Immature natural killer cell (primary cell): Measurements from ENCODE around the gene FAM53A. TPM values are rescaled to one million over a fixed set of nuclear protein-coding genes. Genes with fewer than 3 reads are reported as not detected.
"Not testable (repeated sequence)": the region's sequence is repeated elsewhere in the genome, so short reads cannot be mapped to it uniquely, and the experiment has no call there.

ENCODE experiments used
- DNase-seq, 3 donors: peaks; one replicate each; pipeline ENCODE4 v3.0.0; 2022; ENCODE audit warnings: mixed read lengths in 1 of 3
- H3K27ac Mint-ChIP-seq, 6 donors: one replicate each; pipeline ENCODE4 v1.8.0; 2020; ENCODE audit warnings: mixed read lengths in 6 of 6, mild to moderate bottlenecking in 5 of 6, inconsistent platforms in 4 of 6, moderate library complexity in 3 of 6
- H3K27me3 Mint-ChIP-seq, 3 donors: one replicate each; pipeline ENCODE4 v1.8.0; 2020 to 2021; ENCODE audit warnings: low read depth in 3 of 3, mild to moderate bottlenecking in 3 of 3, mixed read lengths in 3 of 3, moderate library complexity in 3 of 3, inconsistent platforms in 1 of 3
- H3K36me3 Mint-ChIP-seq, 3 donors: one replicate each; pipeline ENCODE4 v1.8.0; 2020; ENCODE audit warnings: mixed read lengths in 3 of 3, inconsistent platforms in 2 of 3, mild to moderate bottlenecking in 2 of 3
- H3K4me1 Mint-ChIP-seq, 2 donors: one replicate each; pipeline ENCODE4 v1.8.0; 2020; ENCODE audit warnings: inconsistent platforms in 2 of 2, mild to moderate bottlenecking in 2 of 2, mixed read lengths in 2 of 2, moderate library complexity in 1 of 2
- H3K4me3 Mint-ChIP-seq, 5 donors: one replicate each; pipeline ENCODE4 v1.8.0; 2020; ENCODE audit warnings: mild to moderate bottlenecking in 5 of 5, mixed read lengths in 5 of 5, inconsistent platforms in 3 of 5, moderate library complexity in 3 of 5
- H3K9me3 Mint-ChIP-seq, 6 donors: one replicate each; pipeline ENCODE4 v1.8.0; 2020; ENCODE audit warnings: mild to moderate bottlenecking in 6 of 6, mixed read lengths in 6 of 6, inconsistent platforms in 4 of 6, moderate library complexity in 3 of 6
- polyA plus RNA-seq, 3 donors: library from polyadenylated mRNA; unstranded; fragments of 300-500 nt; fragmentation: Illumina TruSeq; gene quantifications; one replicate each; pipeline ENCODE4 v1.2.3, GENCODE V29; 2021

Gene FAM53A
- polyA plus RNA-seq, 3 donors from 2014 or later = 0.38 to 2.6 (median 0.83) TPM

DNA sequence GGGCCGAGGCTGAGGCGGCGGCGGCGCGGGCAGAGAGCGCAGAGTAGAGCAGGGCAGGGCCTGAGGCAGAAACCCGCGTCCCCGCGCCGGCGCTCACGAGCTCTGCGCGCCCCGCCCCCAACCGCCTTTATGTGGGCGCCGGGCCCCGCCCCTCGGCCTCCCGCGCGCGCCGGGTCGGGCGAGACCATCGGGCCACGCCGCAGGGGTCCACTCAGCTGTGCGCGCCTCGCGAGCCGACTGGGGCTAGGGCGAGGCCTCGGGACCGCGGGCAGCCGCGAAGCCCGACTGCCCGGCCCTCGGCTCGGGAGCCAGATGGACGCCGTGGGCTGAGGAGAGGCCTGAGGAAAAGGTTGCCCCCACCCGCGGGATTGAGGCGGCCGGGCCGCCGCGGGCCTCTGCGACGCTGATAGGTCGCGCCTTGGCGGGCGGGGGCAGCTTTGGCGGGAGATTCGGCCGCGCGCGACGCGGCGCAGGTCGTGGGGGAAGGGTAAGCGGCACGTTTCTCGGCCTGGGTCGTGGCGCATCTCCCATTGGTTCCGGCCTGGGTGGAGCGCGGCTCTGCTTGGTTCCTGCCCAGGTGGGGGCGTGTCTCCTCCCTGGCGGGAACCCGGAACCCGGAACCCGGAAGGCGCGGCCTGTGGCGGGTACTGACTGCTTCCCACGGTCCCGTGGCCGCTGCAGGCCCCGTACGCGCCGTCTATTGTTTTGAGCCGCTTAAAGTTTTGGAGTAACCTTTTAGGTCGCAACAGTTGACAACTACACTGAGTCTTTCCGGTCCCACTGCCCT is 28.3 kb upstream of the FAM53A start, which contains the start of gene SLBP:
SLBP (minus strand) TSS at position 104 of the 787 bp plus-strand sequence. CDS start 131 bp downstream, outside the sequence.
- Mint-ChIP-seq H3K9me3 (no peaks in the 10 kb centered on the region), H3K4me3 (peak within 1 kb of the TSS; percentile 93 to 97 (median 96)), H3K4me1 (peaks cover 57 to 66% of the 10 kb centered on the region in 2 donors), H3K27ac (peak within 1 kb of the TSS; percentile 96 to 99 (median 98)), H3K27me3 (peaks cover 5 to 16% (median 13%) of the 10 kb centered on the region in 3 donors), H3K36me3 (no peaks in the 10 kb centered on the region)
- peak; percentile 97 to 98 (median 97) for DNase-seq

DNA sequence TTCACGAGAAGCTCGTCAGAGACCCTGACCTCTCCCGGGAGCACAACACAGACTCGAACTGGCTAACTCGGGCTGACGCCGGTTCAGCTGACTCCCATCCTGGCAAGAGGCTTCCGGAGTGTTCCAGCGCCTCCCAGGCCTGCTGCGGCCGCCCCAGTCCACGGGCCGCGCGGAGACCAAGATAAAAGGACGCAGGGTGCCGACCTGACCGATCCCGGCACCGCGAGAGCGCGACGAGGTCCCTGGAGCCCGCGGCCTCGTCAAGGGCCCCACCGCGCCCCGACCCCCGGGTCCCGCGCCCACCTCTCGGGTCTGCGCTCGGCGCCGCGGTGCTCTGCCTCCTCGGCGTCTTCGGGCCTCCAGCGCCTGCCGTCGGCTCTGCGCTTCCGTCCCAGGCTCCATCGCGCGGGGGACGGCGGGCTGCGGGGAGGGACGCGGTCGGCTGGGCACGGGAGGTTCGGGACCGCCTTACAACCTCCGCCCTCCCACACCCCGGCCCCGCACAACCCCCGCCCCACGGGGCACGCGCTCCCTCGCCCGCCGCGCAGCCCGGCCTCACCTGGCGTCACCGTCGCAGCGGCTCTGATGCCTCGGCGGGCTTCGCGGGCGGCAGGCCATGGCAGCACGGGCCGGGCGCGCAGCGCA is 27.6 kb upstream of the FAM53A start:
- H3K4me1 Mint-ChIP-seq = peaks cover 56 to 66% of the 10 kb centered on the region in 2 donors
- H3K4me3 Mint-ChIP-seq = peak overlapping the region; percentile 91 to 97 (median 93)
- peak overlapping the region; percentile 90 to 97 (median 94) for H3K27ac Mint-ChIP-seq
- peak in 1 of 3 donors; percentile 43 for DNase-seq
- no peaks in the 10 kb centered on the region for H3K9me3 Mint-ChIP-seq
- H3K27me3 Mint-ChIP-seq = peaks cover 5 to 16% (median 13%) of the 10 kb centered on the region in 3 donors
- no peaks in the 10 kb centered on the region for H3K36me3 Mint-ChIP-seq

DNA sequence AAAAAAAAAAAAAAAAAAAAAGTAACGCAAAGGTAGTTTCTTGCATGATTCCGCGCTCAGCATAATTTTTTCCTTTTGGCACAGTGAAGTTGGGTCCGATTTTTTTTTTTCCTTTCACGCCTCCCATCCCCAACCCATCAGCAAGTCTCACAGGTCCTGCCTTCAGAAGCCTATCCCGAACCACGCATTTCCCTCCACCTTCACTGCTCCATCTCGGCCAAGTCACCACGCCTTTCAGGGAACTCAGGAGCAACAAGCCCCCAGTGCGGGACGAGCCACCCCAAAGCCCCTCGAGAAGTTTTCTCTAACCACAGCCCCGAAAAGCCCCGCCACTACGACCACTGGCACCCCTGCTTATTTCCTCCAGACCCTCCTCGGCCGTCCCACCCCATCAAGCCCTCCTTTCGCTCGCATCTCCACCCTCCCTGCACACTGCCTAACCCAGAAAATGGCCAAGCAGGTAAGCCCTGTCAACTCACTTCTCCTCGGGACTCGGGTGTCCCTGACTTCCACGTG is 27.0 kb upstream of the FAM53A start:
- Mint-ChIP-seq H3K27me3 (peaks cover 5 to 16% (median 13%) of the 10 kb centered on the region in 3 donors), H3K9me3 (no peaks in the 10 kb centered on the region), H3K36me3 (no peaks in the 10 kb centered on the region), H3K4me1 (peaks cover 55 to 66% of the 10 kb centered on the region in 2 donors), H3K4me3 (peak overlapping the region; percentile 91 to 97 (median 93)), H3K27ac (peak overlapping the region; percentile 90 to 97 (median 94))
- DNase-seq = no peak

DNA sequence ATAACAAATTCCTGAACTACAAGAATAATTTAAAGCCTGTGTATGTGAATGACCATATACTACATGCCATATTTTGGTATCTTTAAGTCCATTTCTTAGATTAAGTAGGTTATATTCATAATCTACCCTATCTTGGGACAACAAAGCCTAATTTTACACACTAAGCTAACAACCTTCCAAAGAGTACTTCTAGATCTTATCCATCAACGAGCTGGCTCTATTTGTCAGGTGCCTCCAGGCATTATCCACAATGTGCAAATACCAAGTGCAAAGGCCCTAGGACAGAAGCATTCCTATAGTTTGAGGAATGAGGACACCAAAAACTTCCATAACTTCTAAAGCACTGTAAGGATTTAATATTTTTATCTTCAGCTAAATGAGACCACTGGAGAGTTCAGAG is 24.5 kb upstream of the FAM53A start:
- H3K4me3 Mint-ChIP-seq = no peak overlapping the region
- DNase-seq = no peak
- H3K36me3 Mint-ChIP-seq = peaks cover 0 to 8% (median 0%) of the 10 kb centered on the region in 3 donors
- H3K27ac Mint-ChIP-seq = peak overlapping the region in 4 of 6 donors; percentile 7 to 69 (median 16)
- H3K9me3 Mint-ChIP-seq = no peaks in the 10 kb centered on the region
- peaks cover 5 to 13% (median 12%) of the 10 kb centered on the region in 3 donors for H3K27me3 Mint-ChIP-seq
- peaks cover 39 to 55% of the 10 kb centered on the region in 2 donors for H3K4me1 Mint-ChIP-seq

DNA sequence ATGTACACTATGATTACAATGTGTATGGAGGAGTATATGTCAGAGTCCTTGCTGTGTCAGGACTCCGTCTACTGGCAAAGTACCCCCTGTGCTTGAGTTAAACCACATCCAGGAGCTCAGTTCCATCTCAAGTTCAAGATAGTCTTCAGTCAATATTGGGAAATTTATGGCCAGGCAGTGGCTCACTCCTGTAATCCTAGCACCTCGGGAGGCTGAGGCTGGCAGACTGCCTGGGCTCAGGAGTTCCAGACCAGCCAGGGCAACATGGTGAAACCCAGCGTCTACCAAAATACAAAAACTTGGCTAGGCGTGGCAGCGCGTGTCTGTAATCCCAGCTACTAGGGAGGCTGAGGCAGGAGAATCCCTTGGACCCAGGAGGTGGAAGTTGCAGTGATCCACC is 22.2 kb upstream of the FAM53A start:
- H3K4me1 Mint-ChIP-seq = peaks cover 30 to 50% of the 10 kb centered on the region in 2 donors

DNA sequence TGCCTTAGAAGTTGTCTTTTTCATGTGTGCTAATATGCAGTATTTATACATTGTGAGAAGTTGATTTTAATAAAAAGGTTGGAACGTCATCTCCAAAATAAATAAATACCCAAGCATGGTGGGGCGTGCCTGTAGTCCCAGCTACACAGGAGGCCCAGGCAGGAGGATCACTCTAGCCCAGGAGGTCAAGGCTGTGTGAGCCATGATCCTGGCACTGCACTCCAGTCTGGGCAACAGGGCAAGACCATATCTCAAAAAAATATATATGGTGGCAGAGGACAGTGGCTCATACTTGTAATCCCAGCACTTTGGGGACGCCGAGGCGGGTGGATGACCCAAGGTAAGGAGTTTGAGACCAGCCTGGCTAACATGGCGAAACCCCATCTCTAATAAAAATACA is 21.6 kb upstream of the FAM53A start:
- Mint-ChIP-seq H3K27me3 (no peaks in the 10 kb centered on the region), H3K4me1 (peaks cover 23 to 44% of the 10 kb centered on the region in 2 donors), H3K4me3 (no peak overlapping the region), H3K9me3 (no peaks in the 10 kb centered on the region), H3K27ac (no peak overlapping the region), H3K36me3 (peaks cover 3 to 14% (median 5%) of the 10 kb centered on the region in 3 donors)
- DNase-seq = no peak

More for the DNA sequence above, 22.2 kb upstream of the FAM53A start:
- no peak overlapping the region for H3K4me3 Mint-ChIP-seq
- H3K27ac Mint-ChIP-seq = no peak overlapping the region
- peaks cover 0 to 5% (median 3%) of the 10 kb centered on the region in 3 donors for H3K27me3 Mint-ChIP-seq
- DNase-seq = no peak
- H3K9me3 Mint-ChIP-seq = no peaks in the 10 kb centered on the region
- H3K36me3 Mint-ChIP-seq = peaks cover 3 to 14% (median 5%) of the 10 kb centered on the region in 3 donors

DNA sequence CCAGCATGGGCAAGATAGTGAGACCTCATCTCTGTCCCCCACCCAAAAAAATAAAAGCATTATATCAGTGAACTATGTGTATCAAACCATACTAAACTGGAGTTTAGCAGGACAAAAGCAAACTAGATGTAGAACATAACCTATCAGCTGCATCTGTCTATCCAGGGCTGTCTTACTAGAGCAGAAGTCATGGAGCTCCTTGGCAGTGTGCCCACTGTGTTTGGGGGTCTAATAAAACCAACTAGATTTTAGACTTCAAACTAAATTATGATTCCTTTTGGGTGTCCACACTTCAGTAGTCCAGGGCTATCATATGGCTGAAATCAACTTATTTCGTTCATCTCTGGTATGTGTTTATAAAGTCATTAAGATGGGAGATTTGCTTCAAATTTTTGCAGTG is 19.8 kb upstream of the FAM53A start:
- Mint-ChIP-seq H3K4me3 (no peak overlapping the region), H3K27ac (peak overlapping the region in 1 of 6 donors; percentile 34), H3K27me3 (no peaks in the 10 kb centered on the region), H3K4me1 (peaks cover 12 to 29% of the 10 kb centered on the region in 2 donors), H3K9me3 (no peaks in the 10 kb centered on the region), H3K36me3 (peaks cover 5 to 21% (median 9%) of the 10 kb centered on the region in 3 donors)
- DNase-seq = no peak

DNA sequence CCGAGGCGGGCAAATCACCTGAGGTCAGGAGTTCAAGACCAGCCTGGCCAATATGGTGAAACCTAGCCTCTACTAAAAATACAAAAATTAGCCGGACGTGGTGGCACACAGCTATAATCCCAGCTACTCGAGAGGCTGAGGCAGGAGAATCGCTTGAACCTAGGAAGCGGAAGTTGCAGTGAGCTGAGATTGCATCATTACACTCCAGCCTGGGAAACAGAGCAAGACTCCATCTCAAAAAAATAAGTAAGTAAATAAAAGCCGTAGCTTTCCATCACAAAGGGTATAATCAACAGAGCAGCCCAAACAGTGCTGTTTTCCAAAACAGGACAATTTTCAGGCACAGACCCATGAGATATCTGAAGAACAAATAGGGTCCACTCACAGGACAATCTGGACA is 17.6 kb upstream of the FAM53A start:
- not testable (repeated sequence) for H3K9me3 Mint-ChIP-seq, H3K27me3 Mint-ChIP-seq, H3K4me3 Mint-ChIP-seq, H3K27ac Mint-ChIP-seq, DNase-seq
- Mint-ChIP-seq H3K4me1 (peaks cover 4 to 20% of the 10 kb centered on the region in 2 donors), H3K36me3 (peaks cover 5 to 21% (median 9%) of the 10 kb centered on the region in 3 donors)

DNA sequence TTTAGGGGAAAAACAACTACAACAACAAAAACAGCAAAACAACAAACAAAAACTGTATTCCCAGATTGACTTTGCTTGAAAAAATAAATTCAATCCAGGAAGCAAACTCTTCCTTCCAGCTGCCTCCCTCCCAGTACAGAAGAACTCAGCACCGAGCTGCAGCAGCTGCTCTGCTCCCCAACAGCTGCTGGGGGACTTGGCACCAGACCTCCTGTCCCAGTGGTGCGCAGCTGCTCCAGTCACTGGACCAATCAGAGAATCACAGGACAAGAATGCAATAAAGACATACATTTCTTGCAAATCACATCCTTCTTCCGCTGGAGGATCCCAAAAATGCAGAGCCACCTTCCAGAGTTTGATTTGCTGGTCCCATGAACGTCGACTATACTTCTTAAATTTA is 11.8 kb upstream of the FAM53A start:
- H3K27ac Mint-ChIP-seq = no peak overlapping the region
- DNase-seq = no peak
- H3K4me1 Mint-ChIP-seq = no peaks in the 10 kb centered on the region
- peaks cover 11 to 27% (median 16%) of the 10 kb centered on the region in 3 donors for H3K36me3 Mint-ChIP-seq
- H3K4me3 Mint-ChIP-seq = no peak overlapping the region
- peaks cover 0 to 1% (median 0%) of the 10 kb centered on the region in 3 donors for H3K27me3 Mint-ChIP-seq
- no peaks in the 10 kb centered on the region for H3K9me3 Mint-ChIP-seq

DNA sequence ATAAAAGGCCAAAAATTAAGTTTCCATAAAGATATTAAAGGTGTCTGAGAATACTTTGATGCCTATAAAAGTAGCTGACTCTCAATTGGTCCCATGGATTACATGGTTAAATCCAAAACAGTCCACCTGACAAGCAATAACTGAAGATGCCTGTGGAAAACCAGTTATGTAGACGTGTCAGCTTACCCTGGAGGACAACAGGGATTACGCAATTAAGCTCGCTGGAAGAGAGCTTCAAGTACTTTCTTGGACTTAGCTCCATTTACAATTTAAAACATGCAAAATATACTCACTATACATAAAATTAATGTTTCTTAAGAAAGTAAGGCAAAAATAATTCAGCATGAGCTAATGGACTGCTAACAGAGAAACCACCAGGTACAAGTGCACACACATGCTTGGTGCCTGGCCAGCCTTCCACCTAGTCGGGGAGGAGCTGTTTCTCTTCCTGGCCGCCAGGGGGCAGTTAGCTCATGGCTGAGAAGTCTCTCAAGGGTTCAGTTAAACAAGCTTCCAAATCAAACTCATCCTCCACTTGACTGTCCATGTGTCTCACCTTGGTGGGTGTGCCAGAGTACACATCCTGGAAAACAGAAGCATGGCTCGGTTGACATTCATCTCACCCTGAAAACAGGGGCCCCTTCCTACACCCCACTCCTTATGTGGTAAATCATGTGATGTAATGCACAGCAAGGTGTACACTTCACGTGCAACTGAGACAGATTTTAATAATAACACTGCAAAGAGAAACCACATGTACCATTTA is 9.2 kb upstream of the FAM53A start:
- Mint-ChIP-seq H3K27ac (peak overlapping the region in 3 of 6 donors; percentile 32 to 55 (median 36)), H3K9me3 (no peaks in the 10 kb centered on the region), H3K4me3 (peak overlapping the region in 1 of 5 donors; percentile 7), H3K36me3 (peaks cover 5 to 23% (median 16%) of the 10 kb centered on the region in 3 donors), H3K27me3 (peaks cover 0 to 4% (median 0%) of the 10 kb centered on the region in 3 donors), H3K4me1 (no peaks in the 10 kb centered on the region)
- DNase-seq = peak; percentile 71 to 79 (median 74)

DNA sequence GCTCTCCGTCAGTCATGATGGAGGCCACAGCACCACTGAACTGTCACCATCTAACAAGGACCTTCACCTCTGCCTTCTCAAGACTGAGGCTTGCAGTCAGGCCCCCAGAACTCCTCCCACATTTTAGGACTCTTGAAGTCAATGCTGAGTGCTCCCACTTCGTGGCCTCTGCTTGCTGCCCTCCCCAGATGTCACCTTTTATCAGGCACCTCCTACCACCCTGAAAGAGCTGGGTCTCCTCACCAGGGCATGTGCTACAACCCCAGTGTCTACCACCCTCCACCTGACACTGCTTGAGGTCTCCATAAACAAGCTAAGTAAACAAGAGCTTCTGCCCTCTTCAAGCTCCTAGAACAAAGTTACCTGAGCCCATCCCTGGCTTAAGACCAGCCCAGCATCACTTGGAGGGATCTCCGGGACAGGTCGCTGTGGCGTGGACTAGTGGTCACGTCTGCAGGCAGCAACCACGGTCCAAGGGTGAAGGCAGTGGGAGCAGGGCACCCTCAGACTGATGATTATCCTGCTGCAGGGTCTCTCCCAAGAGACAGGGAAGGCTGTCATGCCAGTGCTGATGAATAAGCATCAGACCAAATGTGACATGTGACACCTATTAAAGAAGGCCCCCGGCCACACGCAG is 7.7 kb upstream of the FAM53A start:
- Mint-ChIP-seq H3K27me3 (peaks cover 0 to 4% (median 0%) of the 10 kb centered on the region in 3 donors), H3K9me3 (no peaks in the 10 kb centered on the region), H3K4me3 (no peak overlapping the region), H3K4me1 (no peaks in the 10 kb centered on the region), H3K36me3 (peaks cover 5 to 23% (median 16%) of the 10 kb centered on the region in 3 donors), H3K27ac (no peak overlapping the region)
- DNase-seq = no peak

DNA sequence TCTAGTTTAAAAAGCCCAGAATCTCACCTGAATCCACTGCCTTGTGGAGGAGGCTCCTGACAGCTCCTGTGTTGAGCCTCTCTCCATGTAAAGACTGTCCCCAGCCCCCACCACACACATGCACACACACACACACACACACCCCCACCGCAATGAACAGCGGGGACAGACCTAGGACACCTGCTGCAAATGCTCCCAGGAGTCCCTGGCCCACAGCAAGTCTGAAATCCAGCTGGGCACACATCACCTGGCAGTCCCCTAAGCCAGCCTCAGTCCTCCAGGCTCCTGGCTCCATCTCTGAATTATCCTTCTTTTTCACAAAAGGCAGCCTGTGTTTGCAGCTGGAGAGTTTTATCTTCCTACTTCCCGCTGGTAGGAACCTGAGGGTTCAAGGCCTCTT is 6.6 kb upstream of the FAM53A start:
- H3K4me1 Mint-ChIP-seq = no peaks in the 10 kb centered on the region
- H3K9me3 Mint-ChIP-seq = no peaks in the 10 kb centered on the region
- H3K27me3 Mint-ChIP-seq = peaks cover 0 to 4% (median 0%) of the 10 kb centered on the region in 3 donors
- DNase-seq = no peak
- H3K27ac Mint-ChIP-seq = peak overlapping the region in 2 of 6 donors; percentile 62 to 66
- H3K4me3 Mint-ChIP-seq = no peak overlapping the region
- H3K36me3 Mint-ChIP-seq = peaks cover 5 to 17% (median 10%) of the 10 kb centered on the region in 3 donors
